HFF-Myc (cell line): ENCODE measurements around the gene BIRC3.
"Not testable (repeated sequence)": the region's sequence is repeated elsewhere in the genome, so short reads cannot be mapped to it uniquely, and the experiment has no call there.

Experiments used
- DNase-seq: peaks from one replicate; pipeline ENCODE4 v3.0.0-alpha.2; 2011; ENCODE audit warnings: low read depth; ENCODE audit errors: extremely low read depth
- H3K4me3 ChIP-seq: replicated peaks from 2 replicates; pipeline ENCODE4 v1.5.1; 2011; ENCODE audit warnings: low read depth, mild to moderate bottlenecking, control low read depth, low read length
- CTCF ChIP-seq: IDR thresholded peaks from 2 replicates; pipeline ENCODE4 v1.5.1; 2012; ENCODE audit warnings: mild to moderate bottlenecking, low read depth, low read length, control low read depth; ENCODE audit errors: missing control alignments

Gene BIRC3

DNA sequence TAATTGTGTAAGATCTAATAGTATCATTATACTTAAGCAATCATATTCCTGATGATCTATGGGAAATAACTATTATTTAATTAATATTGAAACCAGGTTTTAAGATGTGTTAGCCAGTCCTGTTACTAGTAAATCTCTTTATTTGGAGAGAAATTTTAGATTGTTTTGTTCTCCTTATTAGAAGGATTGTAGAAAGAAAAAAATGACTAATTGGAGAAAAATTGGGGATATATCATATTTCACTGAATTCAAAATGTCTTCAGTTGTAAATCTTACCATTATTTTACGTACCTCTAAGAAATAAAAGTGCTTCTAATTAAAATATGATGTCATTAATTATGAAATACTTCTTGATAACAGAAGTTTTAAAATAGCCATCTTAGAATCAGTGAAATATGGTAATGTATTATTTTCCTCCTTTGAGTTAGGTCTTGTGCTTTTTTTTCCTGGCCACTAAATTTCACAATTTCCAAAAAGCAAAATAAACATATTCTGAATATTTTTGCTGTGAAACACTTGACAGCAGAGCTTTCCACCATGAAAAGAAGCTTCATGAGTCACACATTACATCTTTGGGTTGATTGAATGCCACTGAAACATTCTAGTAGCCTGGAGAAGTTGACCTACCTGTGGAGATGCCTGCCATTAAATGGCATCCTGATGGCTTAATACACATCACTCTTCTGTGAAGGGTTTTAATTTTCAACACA, 6.4 kb downstream of the BIRC3 start:
- DNase-seq, result no peak
- no peak for TF ChIP-seq CTCF
- no peak overlapping the region for H3K4me3 ChIP-seq

- TF ChIP-seq CTCF, result no peak
- H3K4me3 ChIP-seq, result no peak overlapping the region
- DNase-seq, result no peak
Observed at GRCh38 chr11:102325088-102325487, 7.8 kb downstream of the BIRC3 start.

DNA sequence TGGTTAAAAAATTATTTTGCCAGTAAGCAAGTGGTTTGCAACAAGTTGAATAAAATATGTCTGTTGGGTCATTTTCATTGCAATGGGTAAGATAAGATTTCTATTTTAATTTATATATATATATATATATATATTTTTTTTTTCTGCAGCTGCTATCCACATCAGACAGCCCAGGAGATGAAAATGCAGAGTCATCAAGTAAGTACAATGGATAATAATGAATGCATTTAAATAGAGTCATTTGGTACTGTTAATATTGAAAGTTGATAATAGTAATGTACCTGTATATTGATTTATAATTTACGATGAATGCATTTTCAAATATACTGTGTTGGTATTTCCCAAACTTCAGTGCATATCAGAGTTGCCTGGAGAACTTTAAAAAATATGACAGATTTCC, 11.5 kb downstream of the BIRC3 start:
- no peak for TF ChIP-seq CTCF
- no peak for DNase-seq
- H3K4me3 ChIP-seq, result no peak overlapping the region

- TF ChIP-seq CTCF, result no peak
- DNase-seq, result no peak
- H3K4me3 ChIP-seq, result no peak overlapping the region
Observed at GRCh38 chr11:102330231-102330630, 12.9 kb downstream of the BIRC3 start.

- TF ChIP-seq CTCF, result no peak
- H3K4me3 ChIP-seq, result no peak overlapping the region
- no peak for DNase-seq
Observed at GRCh38 chr11:102331341-102331740, 14.1 kb downstream of the BIRC3 start.

GRCh38 chr11:102332611-102332994, 15.3 kb downstream of the BIRC3 start:
- TF ChIP-seq CTCF, result no peak
- H3K4me3 ChIP-seq, result no peak overlapping the region
- no peak for DNase-seq

DNA sequence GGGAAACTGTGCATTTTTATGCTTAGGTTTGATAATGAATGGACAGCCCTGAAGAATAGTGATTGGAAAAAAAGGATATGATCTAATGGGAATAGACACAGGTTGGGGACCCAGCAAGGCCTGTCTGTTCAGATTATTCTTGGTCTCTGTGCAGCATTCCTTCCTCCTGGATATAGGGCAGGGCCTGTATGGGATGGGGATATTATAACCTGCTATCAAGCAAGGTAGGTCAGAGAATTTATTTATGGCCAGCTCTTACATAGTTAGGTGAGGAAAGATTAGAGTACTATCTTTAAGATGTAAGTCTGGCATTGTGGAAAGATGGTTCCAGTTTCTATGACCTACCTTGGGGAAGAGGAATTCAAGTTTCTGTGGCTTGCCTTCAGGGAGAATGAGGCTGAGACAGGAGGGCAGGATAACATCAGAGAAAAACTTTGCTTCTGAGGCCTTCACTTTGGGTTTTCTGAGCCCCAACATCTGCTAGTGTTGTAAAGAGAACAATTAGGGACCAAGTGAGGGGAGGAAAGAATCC, 21.3 kb downstream of the BIRC3 start:
- H3K4me3 ChIP-seq, result no peak overlapping the region
- no peak for DNase-seq
- TF ChIP-seq CTCF, result no peak

DNA sequence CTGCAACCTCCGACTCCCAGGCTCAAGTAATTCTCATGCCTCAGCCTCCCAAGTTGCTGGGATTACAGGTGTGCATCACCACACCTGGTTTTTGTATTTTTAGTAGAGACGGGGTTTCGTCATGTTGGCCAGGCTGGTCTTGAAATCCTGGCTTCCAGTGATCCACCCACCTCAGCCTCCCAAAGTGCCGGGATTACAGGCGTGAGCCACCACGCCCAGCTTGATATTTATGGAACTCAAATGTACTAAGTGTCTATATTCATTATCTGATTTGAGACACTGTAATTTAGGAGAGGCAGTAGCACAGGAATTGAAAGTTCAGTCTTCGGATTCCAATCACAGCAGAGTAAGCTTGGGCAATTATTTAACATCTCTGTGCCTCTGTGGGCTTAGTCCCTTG, 24.0 kb downstream of the BIRC3 start:
- DNase-seq, H3K4me3 ChIP-seq: not testable (repeated sequence)
